ENCODE results near the gene ADARB2. TPM values are rescaled to one million over a fixed set of nuclear protein-coding genes. Genes with fewer than 3 reads are reported as not detected.
"Not testable (repeated sequence)": the region's sequence is repeated elsewhere in the genome, so short reads cannot be mapped to it uniquely, and the experiment has no call there.

ADARB2 gene
- total and polyA plus RNA-seq, 10 of the 15 experiments (the other 5 are each of a cell fraction or from before 2014, with no cell fraction given), result 0.02 to 4.1 (median 0.76) TPM

DNA sequence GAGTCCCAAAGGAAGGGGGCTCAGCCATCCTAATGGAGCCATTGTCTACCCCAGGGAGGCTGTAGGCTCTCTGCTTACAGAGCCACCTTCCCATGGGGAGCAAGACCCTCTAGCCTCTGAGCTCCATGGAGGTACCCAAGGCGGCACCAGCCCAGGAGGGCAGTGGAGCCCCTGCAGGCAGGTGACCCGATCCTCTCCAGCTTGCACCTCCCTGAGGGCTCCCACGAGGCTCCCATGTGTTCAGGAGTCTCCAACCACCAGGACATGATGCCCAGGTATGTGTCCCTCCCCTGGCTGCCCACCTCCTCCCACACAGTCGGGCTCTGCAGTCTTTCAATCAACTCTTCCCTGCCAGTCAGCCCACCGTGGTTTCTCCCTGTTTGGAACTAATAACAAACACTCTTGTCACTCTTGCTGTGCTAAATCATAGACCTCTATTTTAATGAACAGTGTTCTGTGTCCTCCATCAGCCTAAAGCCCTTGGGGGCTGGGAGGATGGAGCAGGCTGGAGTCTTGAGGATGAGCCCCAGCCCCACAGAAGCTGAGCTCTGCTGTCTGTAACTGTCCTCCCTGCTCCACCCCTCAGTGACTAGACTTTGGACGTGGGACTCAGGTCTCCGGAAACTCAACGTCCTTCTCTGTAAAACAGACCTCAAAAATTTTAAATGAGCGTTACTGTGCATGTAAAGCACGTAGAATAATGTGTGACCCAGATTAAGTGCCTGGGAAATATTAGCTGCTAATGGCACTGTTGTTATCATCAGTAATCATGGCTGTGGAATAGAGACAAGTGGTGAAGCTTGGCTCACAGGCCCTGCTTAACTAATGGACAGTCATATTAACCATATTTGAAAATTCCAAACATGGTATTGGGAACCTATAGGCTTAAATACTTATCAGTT lies 382.3 kb downstream of the ADARB2 start:
- ChIA-PET POLR2A (no interaction called here), RAD21 (ENCODE audit: unreplicated experiment) (no interaction called here), SMC1A (ENCODE audit: uncharacterized antibody, unreplicated experiment) (no interaction called here), CTCF (interaction anchor here (0.5 to 2.5 kb wide), 3 partner anchors 13 to 97 kb away, joined by 3 to 11 read pairs (median 3); no protein-coding TSS in a partner anchor)
- ATAC-seq, result no peak
- 9% methylated on average over 10 of the region's 10 CpGs for WGBS (ENCODE audit: insufficient coverage, insufficient replicate concordance, low lambda C conversion rate, missing lambda C conversion rate)
- Histone ChIP-seq H4K20me1 (ENCODE audit: control insufficient read depth, insufficient read depth) (no peaks in the 10 kb centered on the region), H3K79me2 (ENCODE audit: control insufficient read depth, insufficient read depth, low read length) (no peaks in the 10 kb centered on the region), H3K4me1 (ENCODE audit: control insufficient read depth, insufficient read depth, low read length) (no peaks in the 10 kb centered on the region; the same call in 1 of the 2 replicates), H3K9ac (ENCODE audit: control insufficient read depth, insufficient read depth, low read length) (no peak overlapping the region), H3K27me3 (replicated peaks in 1 of 2; ENCODE audit: control insufficient read depth in 2 of 2, insufficient read depth in 2 of 2, low read length in 1 of 2) (no peaks in the 10 kb centered on the region; a peak in 1 of 4 replicates), H3K4me3 (no peak overlapping the region), H3K36me3 (ENCODE audit: control insufficient read depth in 2 of 2, insufficient read depth in 2 of 2, low read length in 1 of 2) (no peaks in the 10 kb centered on the region), H2AFZ (ENCODE audit: control insufficient read depth, low read depth, low read length) (no peak overlapping the region), H3K27ac (ENCODE audit: control insufficient read depth, insufficient read depth) (no peak overlapping the region), H3K4me2 (ENCODE audit: control insufficient read depth, insufficient read depth) (no peak overlapping the region), H3K9me3 (replicated peaks; ENCODE audit: control insufficient read depth, insufficient read depth, low read length) (no peaks in the 10 kb centered on the region)
- in situ Hi-C loops (cut with MboI), result no loop called here
- FAIRE-seq, result no peak
- TF ChIP-seq, protein P1, sequence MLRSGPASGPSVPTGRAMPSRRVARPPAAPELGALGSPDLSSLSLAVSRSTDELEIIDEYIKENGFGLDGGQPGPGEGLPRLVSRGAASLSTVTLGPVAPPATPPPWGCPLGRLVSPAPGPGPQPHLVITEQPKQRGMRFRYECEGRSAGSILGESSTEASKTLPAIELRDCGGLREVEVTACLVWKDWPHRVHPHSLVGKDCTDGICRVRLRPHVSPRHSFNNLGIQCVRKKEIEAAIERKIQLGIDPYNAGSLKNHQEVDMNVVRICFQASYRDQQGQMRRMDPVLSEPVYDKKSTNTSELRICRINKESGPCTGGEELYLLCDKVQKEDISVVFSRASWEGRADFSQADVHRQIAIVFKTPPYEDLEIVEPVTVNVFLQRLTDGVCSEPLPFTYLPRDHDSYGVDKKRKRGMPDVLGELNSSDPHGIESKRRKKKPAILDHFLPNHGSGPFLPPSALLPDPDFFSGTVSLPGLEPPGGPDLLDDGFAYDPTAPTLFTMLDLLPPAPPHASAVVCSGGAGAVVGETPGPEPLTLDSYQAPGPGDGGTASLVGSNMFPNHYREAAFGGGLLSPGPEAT (IDR thresholded peaks at IDR 0.05; ENCODE audit: low read depth), result no peak
- TF ChIP-seq FOXM1 (IDR thresholded peaks at IDR 0.05; ENCODE audit: low read depth, low read length), result no peak
- no peak for TF ChIP-seq EP300 (IDR thresholded peaks at IDR 0.05; ENCODE audit: borderline replicate concordance in 1 of 2, control insufficient read depth in 1 of 2, low read depth in 2 of 2, low read length in 2 of 2)
- TF ChIP-seq ESRRA (IDR thresholded peaks at IDR 0.05; ENCODE audit: low read length), result no peak
- TF ChIP-seq NR2C2 (IDR thresholded peaks at IDR 0.05; ENCODE audit: borderline replicate concordance, control insufficient read depth, insufficient read length, low read depth), result no peak
- TF ChIP-seq, protein P2, sequence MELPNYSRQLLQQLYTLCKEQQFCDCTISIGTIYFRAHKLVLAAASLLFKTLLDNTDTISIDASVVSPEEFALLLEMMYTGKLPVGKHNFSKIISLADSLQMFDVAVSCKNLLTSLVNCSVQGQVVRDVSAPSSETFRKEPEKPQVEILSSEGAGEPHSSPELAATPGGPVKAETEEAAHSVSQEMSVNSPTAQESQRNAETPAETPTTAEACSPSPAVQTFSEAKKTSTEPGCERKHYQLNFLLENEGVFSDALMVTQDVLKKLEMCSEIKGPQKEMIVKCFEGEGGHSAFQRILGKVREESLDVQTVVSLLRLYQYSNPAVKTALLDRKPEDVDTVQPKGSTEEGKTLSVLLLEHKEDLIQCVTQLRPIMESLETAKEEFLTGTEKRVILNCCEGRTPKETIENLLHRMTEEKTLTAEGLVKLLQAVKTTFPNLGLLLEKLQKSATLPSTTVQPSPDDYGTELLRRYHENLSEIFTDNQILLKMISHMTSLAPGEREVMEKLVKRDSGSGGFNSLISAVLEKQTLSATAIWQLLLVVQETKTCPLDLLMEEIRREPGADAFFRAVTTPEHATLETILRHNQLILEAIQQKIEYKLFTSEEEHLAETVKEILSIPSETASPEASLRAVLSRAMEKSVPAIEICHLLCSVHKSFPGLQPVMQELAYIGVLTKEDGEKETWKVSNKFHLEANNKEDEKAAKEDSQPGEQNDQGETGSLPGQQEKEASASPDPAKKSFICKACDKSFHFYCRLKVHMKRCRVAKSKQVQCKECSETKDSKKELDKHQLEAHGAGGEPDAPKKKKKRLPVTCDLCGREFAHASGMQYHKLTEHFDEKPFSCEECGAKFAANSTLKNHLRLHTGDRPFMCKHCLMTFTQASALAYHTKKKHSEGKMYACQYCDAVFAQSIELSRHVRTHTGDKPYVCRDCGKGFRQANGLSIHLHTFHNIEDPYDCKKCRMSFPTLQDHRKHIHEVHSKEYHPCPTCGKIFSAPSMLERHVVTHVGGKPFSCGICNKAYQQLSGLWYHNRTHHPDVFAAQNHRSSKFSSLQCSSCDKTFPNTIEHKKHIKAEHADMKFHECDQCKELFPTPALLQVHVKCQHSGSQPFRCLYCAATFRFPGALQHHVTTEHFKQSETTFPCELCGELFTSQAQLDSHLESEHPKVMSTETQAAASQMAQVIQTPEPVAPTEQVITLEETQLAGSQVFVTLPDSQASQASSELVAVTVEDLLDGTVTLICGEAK (IDR thresholded peaks at IDR 0.05; ENCODE audit: borderline replicate concordance), result no peak
- intact Hi-C loops (cut with micrococcal nuclease; ENCODE audit: unreplicated experiment), result no loop called here
- no TSS peak for BruUV-seq (replicated peaks)
- no peak for DNase-seq (ENCODE audit: low read depth, low spot score)

DNA sequence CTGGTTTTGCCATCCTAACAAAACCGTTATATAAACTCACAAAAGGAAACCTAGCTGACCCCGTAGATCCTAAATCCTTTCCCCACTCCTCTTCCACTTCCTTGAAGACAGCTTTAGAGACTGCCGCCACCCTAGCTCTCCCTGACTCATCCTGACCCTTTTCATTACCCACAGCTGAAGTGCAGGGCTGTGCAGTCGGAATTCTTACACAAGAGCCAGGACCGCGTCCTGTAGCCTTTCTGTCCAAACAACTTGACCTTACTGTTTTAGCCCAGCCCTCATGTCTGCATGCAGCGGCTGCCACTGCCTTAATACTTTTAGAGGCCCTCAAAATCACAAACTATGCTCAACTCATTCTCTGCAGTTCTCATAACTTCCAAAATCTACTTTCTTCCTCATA lies 385.0 kb downstream of the ADARB2 start:
- FAIRE-seq; H3K4me3 ChIP-seq; H3K79me2 ChIP-seq (ENCODE audit: control insufficient read depth, insufficient read depth, low read length); H3K4me2 ChIP-seq (ENCODE audit: control insufficient read depth, insufficient read depth); H3K9ac ChIP-seq (ENCODE audit: control insufficient read depth, insufficient read depth, low read length); in situ Hi-C loops (cut with MboI); H3K9me3 ChIP-seq (replicated peaks; ENCODE audit: control insufficient read depth, insufficient read depth, low read length); POLR2A ChIA-PET; SMC1A ChIA-PET (ENCODE audit: uncharacterized antibody, unreplicated experiment); BruUV-seq (replicated peaks); intact Hi-C loops (cut with micrococcal nuclease; ENCODE audit: unreplicated experiment); H2AFZ ChIP-seq (ENCODE audit: control insufficient read depth, low read depth, low read length); RAD21 ChIA-PET (ENCODE audit: unreplicated experiment); H3K27ac ChIP-seq (ENCODE audit: control insufficient read depth, insufficient read depth); DNase-seq (ENCODE audit: low read depth, low spot score); H4K20me1 ChIP-seq (ENCODE audit: control insufficient read depth, insufficient read depth); H3K4me1 ChIP-seq (ENCODE audit: control insufficient read depth, insufficient read depth, low read length); H3K27me3 ChIP-seq (replicated peaks in 1 of 2; ENCODE audit: control insufficient read depth in 2 of 2, insufficient read depth in 2 of 2, low read length in 1 of 2); CTCF ChIA-PET; H3K36me3 ChIP-seq (ENCODE audit: control insufficient read depth in 2 of 2, insufficient read depth in 2 of 2, low read length in 1 of 2); ATAC-seq: not testable (repeated sequence)
- WGBS (ENCODE audit: insufficient coverage, insufficient replicate concordance, low lambda C conversion rate, missing lambda C conversion rate), result 29% methylated on average over 7 of the region's 7 CpGs

Data from GM12878 (cell line).